Activated gamma-delta T cell (primary cell): ENCODE results near the gene RUNX3.
"Not testable (repeated sequence)": the region's sequence is repeated elsewhere in the genome, so short reads cannot be mapped to it uniquely, and the experiment has no call there.

ENCODE experiments used
- DNase-seq: peaks from one replicate; lab custom pipeline; 2025; lab: John Stamatoyannopoulos, UW
- total RNA-seq, 2 donors: gene quantifications; one replicate each; lab custom pipeline; 2026; lab: John Stamatoyannopoulos, UW

RUNX3 gene
- 184 to 243 reads per million in 2 donors for total RNA-seq

DNA sequence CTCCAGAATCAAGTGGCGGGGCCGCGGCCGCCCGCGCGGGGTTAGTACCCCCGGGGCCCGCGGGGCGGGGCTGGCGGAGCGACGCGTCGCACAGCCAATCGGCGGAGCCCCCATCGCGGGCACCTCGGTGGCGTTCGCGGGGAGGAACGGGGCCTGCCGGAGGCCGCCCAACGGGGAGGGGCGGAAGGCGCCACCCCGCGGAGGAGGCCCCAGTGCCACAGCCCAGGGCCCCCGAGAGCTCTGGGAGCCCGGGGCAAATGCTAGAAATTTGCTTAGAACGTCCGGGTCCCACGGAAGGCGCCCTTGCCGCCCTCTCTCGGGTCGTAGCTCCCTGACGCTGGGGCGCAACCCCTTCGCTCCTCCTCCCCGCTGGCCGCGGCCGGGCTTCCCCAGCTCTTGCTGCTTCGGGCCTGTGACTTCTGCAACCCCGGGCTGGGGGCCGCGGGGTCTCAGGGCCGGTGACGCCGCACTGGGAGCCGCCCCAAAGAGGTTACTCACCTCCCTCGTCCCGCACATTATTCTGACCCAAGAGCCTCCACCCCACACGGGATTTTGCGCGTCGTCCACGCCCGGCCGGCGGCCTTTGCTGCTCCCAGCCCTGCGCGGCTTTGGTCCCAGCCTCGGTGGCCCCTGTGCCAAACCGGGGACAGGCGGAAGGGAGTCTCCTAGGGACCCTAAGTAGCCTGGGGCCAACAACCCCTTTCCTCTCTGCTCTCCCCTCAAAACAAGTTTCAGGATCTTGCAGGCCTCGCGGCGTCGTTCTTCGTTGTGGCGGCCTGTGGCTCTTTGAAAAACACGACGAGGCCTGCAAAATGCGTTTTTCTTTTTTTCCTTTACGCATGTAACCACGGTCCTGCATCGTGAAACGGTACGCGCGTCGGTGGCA, at the start of gene RUNX3:
Gene RUNX3, minus strand, starts transcription at position 17 of the 886 bp plus-strand sequence. CDS start 408 bp downstream, outside the sequence.
- peak; percentile 91 for DNase-seq

DNA sequence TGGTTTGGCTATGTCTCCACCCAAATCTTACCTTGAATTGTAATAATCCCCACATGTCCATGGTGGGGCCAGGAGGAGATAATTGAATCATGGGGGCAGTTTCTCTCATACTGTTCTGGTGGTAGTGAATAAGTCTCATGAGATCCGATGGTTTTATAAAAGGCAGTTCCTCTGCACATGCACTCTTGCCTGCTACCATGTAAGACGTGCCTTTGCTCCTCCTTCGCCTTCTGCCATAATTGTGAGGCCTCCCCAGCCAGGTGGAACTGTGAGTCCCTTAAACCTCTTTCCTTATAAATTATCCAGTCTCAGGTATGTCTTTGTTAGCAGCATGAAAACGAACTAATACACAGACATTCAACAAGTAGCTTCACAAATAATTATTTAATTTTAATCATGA, 49.2 kb upstream of the RUNX3 start:
- DNase-seq = not testable (repeated sequence)

- no peak for DNase-seq
Observed at GRCh38 chr1:24978383-24979032, 48.4 kb upstream of the RUNX3 start.

DNA sequence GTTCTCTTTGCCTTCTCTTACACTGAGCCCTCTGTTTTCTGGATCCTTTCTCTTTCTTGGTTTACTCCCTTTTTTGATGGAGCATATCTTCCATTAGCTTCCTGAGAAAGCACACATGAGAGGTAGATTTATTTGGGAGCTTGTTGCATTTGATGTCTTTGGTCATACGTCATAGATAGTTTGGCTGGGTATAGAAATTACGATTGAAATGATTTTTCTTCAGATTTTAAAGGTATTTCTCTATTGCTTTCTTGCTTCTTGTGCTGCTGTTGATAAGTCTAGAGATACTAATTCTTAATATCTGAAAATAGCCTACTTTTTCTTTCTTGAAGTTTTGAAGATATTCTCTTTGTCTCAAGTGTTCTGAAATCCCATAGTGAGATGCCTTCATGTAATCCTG, 45.3 kb upstream of the RUNX3 start:
- no peak for DNase-seq

DNA sequence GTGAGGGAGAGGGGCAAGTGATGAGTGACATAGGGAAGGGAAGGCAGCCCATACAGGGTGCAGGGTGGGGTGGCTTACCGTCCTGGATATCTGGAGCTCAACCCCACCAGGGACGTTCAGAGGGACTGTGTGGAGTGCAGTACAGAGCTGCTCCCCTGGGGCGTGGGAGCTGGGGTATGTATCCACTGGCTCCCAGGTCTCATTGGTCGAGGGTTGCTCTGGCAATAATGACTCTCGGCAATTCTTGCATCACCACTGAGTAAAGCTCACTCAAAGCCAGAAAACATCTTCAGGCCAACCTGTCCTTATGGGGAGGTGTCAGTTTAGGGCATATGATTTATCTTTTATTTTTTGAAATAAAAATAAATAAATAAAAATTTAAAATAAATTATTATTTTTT, 43.2 kb upstream of the RUNX3 start:
- no peak for DNase-seq

DNA sequence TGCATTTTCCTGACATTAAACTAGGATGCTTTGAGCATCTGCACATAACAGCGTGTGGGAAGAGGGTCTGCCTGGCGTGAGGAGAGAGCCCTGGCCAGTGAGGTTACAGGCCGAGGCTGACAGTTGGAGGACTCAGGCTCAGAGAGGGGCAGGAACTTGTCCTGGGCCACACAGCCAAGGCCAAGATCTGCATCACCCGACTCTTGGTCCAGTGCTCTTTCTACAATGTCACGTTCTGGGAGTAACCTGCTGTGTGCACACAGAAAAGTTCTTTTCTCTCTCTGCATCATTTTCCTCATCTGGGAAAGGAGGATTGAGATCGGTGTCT, 42.8 kb upstream of the RUNX3 start:
- DNase-seq = no peak

DNA sequence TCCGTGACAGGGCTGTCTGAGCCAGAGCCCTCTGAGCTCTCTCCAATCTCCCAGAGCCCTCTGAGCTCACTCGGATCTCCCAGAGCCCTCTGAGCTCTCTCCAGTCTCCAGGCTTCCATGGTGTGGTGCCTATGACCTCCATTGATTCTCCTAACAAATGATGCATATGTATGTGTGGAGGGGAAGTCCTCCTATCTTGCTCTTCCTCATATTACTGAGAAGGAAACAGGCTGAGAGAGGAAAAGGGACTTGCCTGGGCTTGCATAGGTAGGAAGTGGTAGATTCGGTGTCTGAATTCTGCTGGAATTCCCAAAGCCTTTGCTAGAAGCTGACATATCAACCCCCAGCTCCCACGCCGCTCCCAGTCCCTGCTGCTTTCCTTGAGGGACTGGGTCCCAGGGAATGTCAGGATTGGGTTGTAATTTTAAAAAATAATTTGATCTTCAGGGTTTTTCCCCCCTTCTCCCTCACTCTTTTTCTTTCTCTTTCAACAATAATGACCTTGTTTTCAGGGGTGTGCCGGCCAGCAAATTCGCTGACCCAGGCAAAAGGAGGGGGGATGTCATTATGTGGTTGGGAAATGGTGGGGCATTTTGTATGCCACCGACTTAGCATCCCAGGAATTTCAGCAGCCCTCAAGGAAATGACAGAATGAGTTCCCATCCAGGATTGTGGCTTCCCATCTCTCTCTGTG, 42.3 kb upstream of the RUNX3 start:
- no peak for DNase-seq

DNA sequence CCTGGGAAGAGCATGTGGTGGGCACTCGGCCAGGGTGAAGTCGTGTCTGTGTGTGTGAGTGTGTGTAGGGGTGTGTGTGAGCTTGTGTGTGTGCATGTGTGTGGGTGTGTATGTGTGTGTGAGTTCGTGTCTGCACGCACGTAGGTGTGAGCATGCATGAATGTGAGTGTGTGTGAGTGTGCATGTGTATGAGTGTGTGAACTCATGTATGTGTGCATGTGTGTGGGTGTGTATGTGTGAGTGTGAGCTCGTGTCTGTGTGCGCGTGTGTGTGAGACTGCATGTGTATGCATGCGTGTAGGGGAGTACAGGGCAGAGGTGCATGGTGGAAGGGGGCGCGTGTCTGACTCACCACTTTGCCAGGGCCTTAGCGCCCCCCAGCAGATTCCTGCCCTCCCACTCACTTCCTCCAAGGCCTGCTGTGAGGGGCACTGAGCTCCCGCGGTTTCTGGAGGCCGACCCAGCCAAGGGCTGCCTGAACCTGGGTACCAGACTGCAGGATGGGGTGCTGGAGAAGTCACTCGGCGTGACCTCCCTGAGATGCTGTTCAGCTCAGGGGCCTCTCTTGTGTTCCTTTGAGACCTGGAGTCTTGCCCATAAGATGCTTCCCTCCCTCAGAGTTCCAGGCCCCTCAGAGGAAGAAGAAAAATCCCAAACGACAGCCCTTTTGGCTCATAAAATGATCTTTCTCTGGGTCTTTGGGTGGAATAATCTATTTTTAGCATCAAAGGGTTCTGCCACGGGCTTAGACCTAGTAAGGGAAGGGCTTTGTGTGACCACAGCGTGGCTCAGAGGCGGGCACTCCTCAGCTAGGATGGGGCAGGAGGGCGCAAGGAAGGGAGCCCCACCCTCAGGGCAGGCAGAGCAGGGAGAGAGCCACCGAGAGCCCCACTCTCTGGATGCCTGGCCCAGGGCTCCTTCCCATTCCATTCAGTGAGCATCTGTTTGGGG, 41.1 kb upstream of the RUNX3 start:
- DNase-seq = no peak

- DNase-seq = no peak
Observed at GRCh38 chr1:24970399-24970753, 40.3 kb upstream of the RUNX3 start.

- no peak for DNase-seq
Observed at GRCh38 chr1:24969596-24970398, 39.7 kb upstream of the RUNX3 start.

DNA sequence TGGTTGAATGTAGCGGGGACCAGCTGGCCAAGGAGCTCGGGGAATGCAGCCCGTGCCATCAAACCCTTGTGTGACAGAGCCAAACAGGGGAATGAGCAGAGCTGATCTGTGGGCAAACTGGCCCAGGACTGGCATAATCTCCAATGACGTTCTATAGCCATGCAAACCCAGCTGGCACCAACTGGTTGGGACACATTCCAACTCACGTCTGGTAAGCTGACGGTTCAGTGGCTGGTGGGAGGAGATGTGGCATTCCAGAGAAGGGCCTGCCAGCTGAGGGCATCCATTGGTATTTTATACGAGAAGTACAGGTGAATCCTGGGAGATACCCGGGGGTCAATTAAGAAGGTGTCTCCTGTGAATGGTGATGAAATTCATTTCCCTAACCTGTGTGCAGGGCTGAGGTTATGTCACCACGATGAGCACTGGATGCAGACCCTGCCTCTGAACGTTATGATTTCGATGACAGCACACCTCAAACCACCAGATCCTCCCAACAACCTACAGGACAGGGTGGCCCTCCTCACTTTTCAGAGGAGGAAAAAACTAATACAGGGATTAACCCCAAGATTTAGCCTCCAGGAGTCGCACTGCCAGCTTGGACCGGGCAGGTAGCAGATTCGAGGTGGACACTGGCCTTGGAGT, 39.0 kb upstream of the RUNX3 start:
- DNase-seq = no peak

- DNase-seq = no peak
Observed at GRCh38 chr1:24967962-24968361, 37.9 kb upstream of the RUNX3 start.

GRCh38 chr1:24967555-24967954, 37.5 kb upstream of the RUNX3 start:
- DNase-seq = no peak

DNA sequence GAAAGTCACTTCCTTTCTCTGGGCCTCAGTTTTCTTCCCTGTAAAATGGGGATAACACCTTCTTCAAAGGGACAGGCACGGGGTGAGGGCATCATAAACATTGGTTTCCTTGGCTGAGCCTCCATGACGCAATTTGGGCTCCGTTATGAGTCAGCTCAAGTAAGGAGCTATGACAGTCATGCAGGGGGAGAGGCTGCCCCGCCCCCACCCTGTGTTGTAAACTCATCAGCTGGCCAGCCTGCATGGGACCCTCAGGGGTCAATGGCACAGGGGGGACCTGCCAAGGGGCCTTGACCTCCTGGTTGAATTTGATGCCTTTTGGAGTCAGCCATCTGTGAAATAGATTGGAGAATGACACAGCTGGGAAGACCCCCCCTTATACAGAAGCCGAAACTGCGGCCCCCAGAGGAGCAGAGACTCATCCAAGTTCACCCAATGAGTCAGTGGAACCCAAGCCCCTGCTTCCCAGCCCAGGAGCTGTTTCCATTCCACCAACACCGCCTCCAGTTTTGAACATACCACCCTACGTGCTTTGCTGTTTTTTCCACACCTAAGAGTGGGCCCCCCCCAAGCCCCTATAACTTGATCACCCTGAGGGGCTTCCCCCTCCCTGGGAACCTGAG, 36.8 kb upstream of the RUNX3 start:
- no peak for DNase-seq

DNA sequence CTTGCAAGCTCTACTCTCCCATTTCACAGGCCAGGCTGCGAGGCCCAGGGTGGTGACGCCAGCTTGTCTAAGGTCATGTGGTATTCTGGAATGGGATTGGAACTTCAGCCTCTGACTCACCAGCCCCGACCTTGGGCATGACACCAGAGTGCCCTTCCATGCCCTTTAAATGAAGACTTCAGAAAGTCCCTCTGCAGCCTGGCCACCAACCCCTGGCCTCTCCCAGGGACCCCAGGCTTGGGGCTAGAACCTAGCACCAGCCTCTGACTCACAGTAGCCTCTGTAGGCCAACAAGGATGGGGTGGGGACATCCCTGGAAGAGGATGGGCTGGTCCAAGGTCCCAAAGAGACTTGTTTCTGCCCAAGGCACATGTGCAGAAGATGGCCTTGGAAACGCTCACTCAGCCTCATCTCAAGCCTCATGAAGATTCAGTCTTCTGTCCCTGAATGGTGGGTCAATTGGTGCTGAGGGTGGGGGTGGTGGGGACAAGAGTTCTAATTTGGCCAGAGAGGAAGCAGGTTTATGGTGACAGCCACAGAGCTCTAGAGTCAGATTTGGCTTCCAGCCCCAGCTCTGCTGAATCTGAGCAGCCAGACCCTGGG, 36.1 kb upstream of the RUNX3 start:
- DNase-seq = no peak

- no peak for DNase-seq
Observed at GRCh38 chr1:24965571-24965930, 35.5 kb upstream of the RUNX3 start.

- peak; percentile 80 for DNase-seq
Observed at GRCh38 chr1:24964811-24965570, 34.9 kb upstream of the RUNX3 start.

DNA sequence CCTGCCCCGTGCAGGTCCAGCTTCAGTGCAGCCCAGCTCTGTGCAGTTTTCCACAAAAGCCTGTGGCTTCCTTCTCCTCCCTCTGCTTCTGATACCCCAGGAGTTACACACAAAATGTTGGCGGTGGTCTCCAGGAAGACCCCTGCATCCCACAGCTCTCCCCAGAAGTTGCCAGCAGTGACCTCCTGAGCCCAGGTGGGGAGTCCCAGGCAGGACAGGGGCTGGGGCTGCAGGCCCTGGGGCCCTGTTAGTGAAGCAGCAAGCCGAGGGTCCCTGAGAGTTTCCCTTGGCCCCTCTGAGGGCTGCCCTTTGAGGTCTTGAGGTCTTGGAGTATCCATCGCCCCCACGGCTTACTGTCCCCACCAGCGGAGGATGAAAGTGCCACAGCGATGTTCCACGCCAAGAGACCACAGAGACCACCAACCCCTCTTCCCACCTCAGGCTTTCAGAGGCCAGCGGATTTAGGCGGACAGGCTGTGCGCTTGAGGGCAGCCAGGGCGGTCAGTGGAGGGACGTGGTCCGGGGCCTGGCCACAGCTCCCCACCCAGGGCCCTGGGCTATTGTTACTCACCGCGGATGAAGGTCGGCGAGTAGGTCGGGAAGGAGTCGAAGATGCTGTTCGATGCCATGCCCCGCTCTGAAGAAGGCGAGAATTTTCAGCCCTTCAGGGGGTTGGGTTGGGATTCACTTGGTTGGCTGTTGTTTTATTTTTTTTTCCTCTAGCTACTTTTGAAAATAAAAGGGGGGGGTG, 34.0 kb upstream of the RUNX3 start:
- DNase-seq = no peak
